OCI-LY7 (cell line): ENCODE measurements around the gene CHCHD1.

ENCODE experiments used
- EZH2phosphoT487 ChIP-seq: fragments of 200-600 bp; sonication (generic); IDR thresholded peaks from 2 replicates; pipeline ENCODE4 v1.6.1; 2018; ENCODE audit warnings: low read depth, borderline replicate concordance, mild to moderate bottlenecking, mixed run types, antibody characterized with exemption, low read length, moderate library complexity, mixed read lengths
- TF ChIP-seq, protein P1 (sequence below): fragments of 200-600 bp; sonication (generic); conservative IDR thresholded peaks from 2 replicates; pipeline ENCODE4 v1.5.1; 2014; ENCODE audit warnings: mild to moderate bottlenecking, antibody characterized with exemption, low read length, moderate library complexity, mixed read lengths

DNA sequence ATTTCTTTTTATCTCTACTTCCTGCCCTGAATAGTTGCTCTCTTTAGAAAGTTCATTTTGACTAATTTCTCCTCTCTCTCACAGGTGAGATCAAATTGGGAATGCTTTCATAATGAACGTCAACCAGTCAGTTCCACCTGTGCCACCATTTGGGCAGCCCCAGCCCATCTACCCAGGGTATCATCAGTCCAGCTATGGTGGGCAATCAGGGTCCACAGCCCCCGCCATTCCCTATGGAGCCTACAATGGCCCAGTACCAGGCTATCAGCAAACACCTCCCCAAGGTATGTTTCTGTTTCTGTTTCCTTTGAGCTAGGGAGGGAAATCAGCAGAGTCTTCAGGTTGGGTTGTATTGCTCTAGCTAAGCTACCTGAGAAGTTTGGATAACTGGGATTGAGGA lies 35.1 kb upstream of the CHCHD1 start:
- TF ChIP-seq, protein P1, sequence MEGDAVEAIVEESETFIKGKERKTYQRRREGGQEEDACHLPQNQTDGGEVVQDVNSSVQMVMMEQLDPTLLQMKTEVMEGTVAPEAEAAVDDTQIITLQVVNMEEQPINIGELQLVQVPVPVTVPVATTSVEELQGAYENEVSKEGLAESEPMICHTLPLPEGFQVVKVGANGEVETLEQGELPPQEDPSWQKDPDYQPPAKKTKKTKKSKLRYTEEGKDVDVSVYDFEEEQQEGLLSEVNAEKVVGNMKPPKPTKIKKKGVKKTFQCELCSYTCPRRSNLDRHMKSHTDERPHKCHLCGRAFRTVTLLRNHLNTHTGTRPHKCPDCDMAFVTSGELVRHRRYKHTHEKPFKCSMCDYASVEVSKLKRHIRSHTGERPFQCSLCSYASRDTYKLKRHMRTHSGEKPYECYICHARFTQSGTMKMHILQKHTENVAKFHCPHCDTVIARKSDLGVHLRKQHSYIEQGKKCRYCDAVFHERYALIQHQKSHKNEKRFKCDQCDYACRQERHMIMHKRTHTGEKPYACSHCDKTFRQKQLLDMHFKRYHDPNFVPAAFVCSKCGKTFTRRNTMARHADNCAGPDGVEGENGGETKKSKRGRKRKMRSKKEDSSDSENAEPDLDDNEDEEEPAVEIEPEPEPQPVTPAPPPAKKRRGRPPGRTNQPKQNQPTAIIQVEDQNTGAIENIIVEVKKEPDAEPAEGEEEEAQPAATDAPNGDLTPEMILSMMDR: no peak
- TF ChIP-seq EZH2phosphoT487: no peak
